K562 (cell line): ENCODE data around the gene UCHL1. TPM values are rescaled to one million over a fixed set of nuclear protein-coding genes. Genes with fewer than 3 reads are reported as not detected.

ENCODE experiments used
- ATAC-seq: fragments of 200-7000 bp; cut with Tn5 transposase; 3 replicates; pipeline ENCODE4 v1.9.1; 2020; ENCODE audit warnings: moderate library complexity
- BruUV-seq: library from RNA; stranded (reverse); fragments of 400-500 nt; replicated peaks from 2 replicates; lab custom pipeline; 2021; lab: Mats Ljungman, UMichigan
- CTCF ChIA-PET: fragments of 300-600 bp; formaldehyde crosslinking; extraction: SDS; loops from one replicate; lab custom pipeline; 2021; ENCODE audit warnings: low intra/inter-chr PET ratio; lab: Yijun Ruan, JAX
- POLR2A ChIA-PET: fragments of 300-600, 350-650 bp; sonication (Branson Sonifier 250); formaldehyde crosslinking; extraction: SDS; loops from one replicate; lab custom pipeline; 2021; ENCODE audit warnings: antibody characterized with exemption, inconsistent platforms; lab: Yijun Ruan, JAX
- DNase-seq, 4 experiments: peaks; one replicate each; pipeline versions ENCODE4 v3.0.0 to v3.0.0-alpha.2; 2011 to 2018; ENCODE audit warnings: low spot score in 3 of 4, mixed read lengths in 3 of 4; ENCODE audit errors: extremely low read depth in 1 of 4
- FAIRE-seq: peaks from 2 replicates; lab custom pipeline; 2011; peaks lifted over from hg19 to GRCh38; lab: Jason Lieb, UNC
- H2AFZ ChIP-seq: 2 replicates; pipeline ENCODE4 v1.6.0; 2011; ENCODE audit warnings: low read depth, low read length, control low read depth, inconsistent platforms
- H3K27ac ChIP-seq: fragments of 200-600 bp; 3 replicates; pipeline ENCODE4 v1.8.0; 2011; ENCODE audit warnings: low read depth, mild to moderate bottlenecking, control low read depth, inconsistent platforms, low read length, moderate library complexity, mixed read lengths; ENCODE audit errors: extremely low read depth
- H3K27me3 ChIP-seq, 2 experiments: fragments of 300-600 bp in 1 of 2; 2 replicates in 1 of 2; 3 replicates in 1 of 2; pipeline versions ENCODE4 v1.6.0 to v1.8.0; 2011; ENCODE audit warnings: inconsistent platforms in 2 of 2, low read length in 2 of 2, mild to moderate bottlenecking in 1 of 2, mixed read lengths in 1 of 2, moderate library complexity in 1 of 2; ENCODE audit not compliant: control insufficient read depth in 2 of 2, insufficient read depth in 2 of 2
- H3K36me3 ChIP-seq: fragments of 300-600 bp; 3 replicates; pipeline ENCODE4 v1.8.0; 2011; ENCODE audit warnings: mild to moderate bottlenecking, low read length, inconsistent platforms; ENCODE audit not compliant: control insufficient read depth, insufficient read depth
- H3K4me1 ChIP-seq, 2 experiments: fragments of 200-600 bp in 1 of 2; replicated peaks in 1 of 2; 2 replicates in 1 of 2; 3 replicates in 1 of 2; pipeline versions ENCODE4 v1.5.1 to v1.8.0; 2011; ENCODE audit warnings: inconsistent platforms in 2 of 2, low read length in 2 of 2, mild to moderate bottlenecking in 1 of 2, mixed read lengths in 1 of 2, moderate library complexity in 1 of 2; ENCODE audit not compliant: control insufficient read depth in 2 of 2, insufficient read depth in 2 of 2
- H3K4me2 ChIP-seq: 2 replicates; pipeline ENCODE4 v1.6.1; 2011; ENCODE audit warnings: low read length, control low read depth, inconsistent platforms, mixed read lengths; ENCODE audit not compliant: insufficient read depth
- H3K4me3 ChIP-seq: fragments of 200-600 bp; sonication (generic), shearing (Covaris generic); 2 replicates; pipeline ENCODE4 v1.5.1; 2016; ENCODE audit warnings: control low read depth, inconsistent platforms
- H3K79me2 ChIP-seq: fragments of 200-600 bp; 3 replicates; pipeline ENCODE4 v1.8.0; 2011; ENCODE audit warnings: low read length, inconsistent platforms; ENCODE audit not compliant: control insufficient read depth, insufficient read depth
- H3K9ac ChIP-seq, 2 experiments: 2 replicates each; pipeline versions ENCODE4 v1.6.0 to v1.6.1; 2011; ENCODE audit warnings: low read depth in 2 of 2, low read length in 2 of 2, control low read depth in 1 of 2, inconsistent platforms in 1 of 2, mild to moderate bottlenecking in 1 of 2, mixed read lengths in 1 of 2; ENCODE audit not compliant: insufficient read depth in 1 of 2
- H3K9me1 ChIP-seq: one replicate; pipeline ENCODE4 v1.6.0; 2011; ENCODE audit warnings: inconsistent platforms, mild to moderate bottlenecking, low read length, moderate library complexity; ENCODE audit not compliant: control insufficient read depth, insufficient read depth
- H3K9me3 ChIP-seq: replicated peaks from 2 replicates; pipeline ENCODE4 v1.5.1; 2011; ENCODE audit warnings: low read depth, low read length, inconsistent platforms; ENCODE audit not compliant: control insufficient read depth, insufficient read depth
- H4K20me1 ChIP-seq: replicated peaks from 2 replicates; pipeline ENCODE4 v1.6.1; 2011; ENCODE audit warnings: low read length, inconsistent platforms, mixed read lengths; ENCODE audit not compliant: control insufficient read depth, insufficient read depth
- TEAD1 ChIP-seq, 2 experiments: fragments of 450-650 bp in 1 of 2; sonication (generic) in 1 of 2; formaldehyde crosslinking; IDR thresholded peaks; 2 replicates each; pipeline versions ENCODE4 v1.4.0 to v1.8.0; 2020 to 2022; ENCODE audit warnings: mild to moderate bottlenecking in 2 of 2, missing genetic modification reagents in 1 of 2
- ZBTB2 ChIP-seq: fragments of 450-650 bp; IDR thresholded peaks from 2 replicates; pipeline ENCODE4 v1.6.1; 2016; ENCODE audit warnings: antibody characterized with exemption
- WGBS: fragments of 100-300 bp; shearing (Covaris generic); methylation state at CpG from one replicate; pipeline ENCODE4 v1.1.6; 2016; ENCODE audit warnings: low coverage, mixed read lengths; ENCODE audit not compliant: insufficient coverage; ENCODE audit errors: missing lambda C conversion rate; 5-methylcytosine and 5-hydroxymethylcytosine counted together
- in situ Hi-C: fragments of 300-500 bp; cut with MboI; formaldehyde crosslinking; loops from 4 replicates; pipeline ENCODE4 v1.15.0; 2018; ENCODE audit warnings: inconsistent platforms, mixed read lengths
- intact Hi-C: fragments of 100-400 bp; cut with micrococcal nuclease; formaldehyde crosslinking; loops from 2 replicates; pipeline ENCODE4 v1.14.2; 2022
- polyA plus RNA-seq, 8 experiments: library from polyadenylated mRNA; depleted of rRNA in 4 of 8; stranded (reverse) in 5 of 8; unstranded in 3 of 8; fragments of >200 nt; fragmentation: Nextera tagmentation in 2 of 8; fragmentation: Illumina TruSeq in 1 of 8; extraction: Ambion mirVana in 2 of 8; extraction: Trizol in 1 of 8; gene quantifications; 2 replicates each; pipeline versions ENCODE4 v1.2.1 to v1.2.3, GENCODE V29; 2011 to 2014; ENCODE audit warnings: inconsistent platforms in 1 of 8, missing spikeins in 1 of 8
- total RNA-seq, 7 experiments: library from RNA; depleted of rRNA in 6 of 7; stranded (reverse); fragments of >200 nt in 6 of 7; fragmentation: Illumina TruSeq in 2 of 7; extraction: Trizol in 2 of 7; gene quantifications; 2 replicates each; pipeline versions ENCODE4 v1.2.1 to v1.2.3, GENCODE V29; 2011 to 2021; ENCODE audit warnings: low replicate concordance in 1 of 7
- TF ChIP-seq, protein P1 (sequence below): fragments of 250-450 bp; sonication (Bioruptor Pico); IDR thresholded peaks from 2 replicates; pipeline ENCODE4 v1.6.1; 2021; ENCODE audit warnings: mild to moderate bottlenecking

UCHL1 gene
- total and polyA plus RNA-seq, 9 of the 15 experiments (the other 6 are each of a cell fraction or from before 2014, with no cell fraction given) = 0.42 TPM; not detected in 8

- no peak for FAIRE-seq
- no peak overlapping the region for H3K9ac ChIP-seq
- H3K79me2 ChIP-seq = no peaks in the 10 kb centered on the region
- H4K20me1 ChIP-seq = no peaks in the 10 kb centered on the region
- ChIA-PET CTCF (no interaction called here), POLR2A (no interaction called here)
- WGBS = 3% methylated on average over 8 of the region's 9 CpGs
- no peaks in the 10 kb centered on the region for H3K9me3 ChIP-seq
- peaks cover 0 to 8% of the 10 kb centered on the region in 2 experiments; a peak in 2 of 5 replicates for H3K27me3 ChIP-seq
- no peak overlapping the region for H3K27ac ChIP-seq
- no peak for DNase-seq
- H3K36me3 ChIP-seq = no peaks in the 10 kb centered on the region
- no peak for ATAC-seq
- in situ Hi-C loops (no loop called here), intact Hi-C loops (no loop called here)
- no peak overlapping the region for H3K4me3 ChIP-seq
- TF ChIP-seq TEAD1 (CRISPR knock-in tag; IDR thresholded peaks at IDR 0.05) (no peak), ZBTB2 (no peak)
- TF ChIP-seq, protein P1, sequence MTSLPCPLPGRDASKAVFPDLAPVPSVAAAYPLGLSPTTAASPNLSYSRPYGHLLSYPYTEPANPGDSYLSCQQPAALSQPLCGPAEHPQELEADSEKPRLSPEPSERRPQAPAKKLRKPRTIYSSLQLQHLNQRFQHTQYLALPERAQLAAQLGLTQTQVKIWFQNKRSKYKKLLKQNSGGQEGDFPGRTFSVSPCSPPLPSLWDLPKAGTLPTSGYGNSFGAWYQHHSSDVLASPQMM (CRISPR knock-in tag) = no peak
- no peaks in the 10 kb centered on the region for H3K9me1 ChIP-seq
- no TSS peak for BruUV-seq
- no peaks in the 10 kb centered on the region; a peak in 1 of 5 replicates for H3K4me1 ChIP-seq
- H2AFZ ChIP-seq = no peak overlapping the region
- H3K4me2 ChIP-seq = no peak overlapping the region
Measured at GRCh38 chr4:41260116-41260733, 3.5 kb downstream of the UCHL1 start.
